GM12878 (cell line): ENCODE measurements around the gene GSTM5. TPM values are rescaled to one million over a fixed set of nuclear protein-coding genes. Genes with fewer than 3 reads are reported as not detected.

Experiments used
- ATAC-seq: fragments of 200-7000 bp; cut with Tn5 transposase; 3 replicates; pipeline ENCODE4 v1.9.1; 2020; ENCODE audit warnings: mild to moderate bottlenecking, moderate library complexity
- BruUV-seq: library from RNA; stranded (reverse); fragments of 400-500 nt; replicated peaks from 2 replicates; lab custom pipeline; 2021; lab: Mats Ljungman, UMichigan
- CTCF ChIA-PET: fragments of 300-600 bp; sonication (Branson Sonifier 250); formaldehyde crosslinking; extraction: SDS; loops from one replicate; lab custom pipeline; 2021; ENCODE audit warnings: inconsistent platforms; lab: Yijun Ruan, JAX
- POLR2A ChIA-PET: fragments of 350-600 bp; formaldehyde crosslinking; extraction: SDS; loops from one replicate; lab custom pipeline; 2021; ENCODE audit warnings: inconsistent platforms; lab: Charles Lee
- RAD21 ChIA-PET: fragments of 300-600 bp; sonication (Branson Sonifier 250); formaldehyde crosslinking; loops from one replicate; lab custom pipeline; 2023; ENCODE audit warnings: antibody characterized with exemption; ENCODE audit not compliant: unreplicated experiment; lab: Charles Lee
- SMC1A ChIA-PET: fragments of 300-600 bp; sonication (Branson Sonifier 250); formaldehyde crosslinking; loops from one replicate; lab custom pipeline; 2023; ENCODE audit not compliant: unreplicated experiment, uncharacterized antibody; lab: Charles Lee
- DNase-seq: peaks from one replicate; pipeline ENCODE4 v3.0.0-alpha.2; 2011; ENCODE audit warnings: low read depth, low spot score
- FAIRE-seq: peaks from 3 replicates; lab custom pipeline; 2011; peaks lifted over from hg19 to GRCh38; lab: Jason Lieb, UNC
- H2AFZ ChIP-seq: 2 replicates; pipeline ENCODE4 v1.6.0; 2011; ENCODE audit warnings: low read depth, low read length, control low read depth; ENCODE audit not compliant: control insufficient read depth
- H3K27ac ChIP-seq: 2 replicates; pipeline ENCODE4 v1.5.1; 2011; ENCODE audit warnings: control low read depth; ENCODE audit not compliant: control insufficient read depth, insufficient read depth
- H3K27me3 ChIP-seq, 2 experiments: replicated peaks in 1 of 2; 2 replicates each; pipeline versions ENCODE4 v1.6.0 to v1.6.1; 2011; ENCODE audit warnings: low read length in 1 of 2; ENCODE audit not compliant: control insufficient read depth in 2 of 2, insufficient read depth in 2 of 2
- H3K36me3 ChIP-seq, 2 experiments: 2 replicates each; pipeline ENCODE4 v1.5.1; 2011; ENCODE audit warnings: low read length in 1 of 2; ENCODE audit not compliant: control insufficient read depth in 2 of 2, insufficient read depth in 2 of 2
- H3K4me1 ChIP-seq: 2 replicates; pipeline ENCODE4 v1.6.1; 2011; ENCODE audit warnings: mild to moderate bottlenecking, low read length, moderate library complexity, mixed read lengths; ENCODE audit not compliant: control insufficient read depth, insufficient read depth
- H3K4me2 ChIP-seq: 2 replicates; pipeline ENCODE4 v1.6.0; 2011; ENCODE audit warnings: control low read depth; ENCODE audit not compliant: control insufficient read depth, insufficient read depth
- H3K4me3 ChIP-seq: fragments of 200-600 bp; sonication (generic); 2 replicates; pipeline ENCODE4 v1.5.1; 2016
- H3K79me2 ChIP-seq: 2 replicates; pipeline ENCODE4 v1.6.0; 2011; ENCODE audit warnings: low read length; ENCODE audit not compliant: control insufficient read depth, insufficient read depth
- H3K9ac ChIP-seq: 2 replicates; pipeline ENCODE4 v1.8.0; 2011; ENCODE audit warnings: low read length, control low read depth, mixed read lengths; ENCODE audit not compliant: control insufficient read depth, insufficient read depth
- H3K9me3 ChIP-seq: replicated peaks from 3 replicates; pipeline ENCODE4 v1.5.1; 2011; ENCODE audit warnings: mild to moderate bottlenecking, low read length; ENCODE audit not compliant: control insufficient read depth, insufficient read depth
- H4K20me1 ChIP-seq: 2 replicates; pipeline ENCODE4 v1.6.0; 2011; ENCODE audit not compliant: control insufficient read depth, insufficient read depth
- BACH1 ChIP-seq: fragments of 450-650 bp; IDR thresholded peaks from 2 replicates; pipeline ENCODE4 v1.6.1; 2017; ENCODE audit warnings: mild to moderate bottlenecking, borderline replicate concordance
- BHLHE40 ChIP-seq, 2 experiments: fragments of 450-650 bp in 1 of 2; IDR thresholded peaks; 2 replicates each; pipeline ENCODE4 v1.6.1; 2011 to 2017; ENCODE audit warnings: low read depth in 2 of 2, borderline replicate concordance in 1 of 2, improper control_type of control experiment in 1 of 2, low read length in 1 of 2, mild to moderate bottlenecking in 1 of 2
- CREB1 ChIP-seq: IDR thresholded peaks from 2 replicates; pipeline ENCODE4 v1.6.1; 2012; ENCODE audit warnings: low read depth, mild to moderate bottlenecking, inconsistent platforms
- EED ChIP-seq: sonication (generic); IDR thresholded peaks from 2 replicates; pipeline ENCODE4 v1.6.1; 2016; ENCODE audit warnings: antibody characterized with exemption, low read depth
- NBN ChIP-seq: fragments of 450-650 bp; IDR thresholded peaks from 2 replicates; pipeline ENCODE4 v1.6.1; 2016
- SREBF1 ChIP-seq: IDR thresholded peaks from 2 replicates; pipeline ENCODE4 v1.6.1; 2012; ENCODE audit warnings: mild to moderate bottlenecking, low read length
- SRF ChIP-seq, 2 experiments: IDR thresholded peaks; 2 replicates each; pipeline ENCODE4 v1.6.1; 2011; ENCODE audit warnings: low read depth in 2 of 2, low read length in 2 of 2, mild to moderate bottlenecking in 1 of 2, moderate library complexity in 1 of 2
- TBL1XR1 ChIP-seq: IDR thresholded peaks from 2 replicates; pipeline ENCODE4 v1.6.1; 2012; ENCODE audit warnings: low read depth, low read length, improper control_type of control experiment
- TCF12 ChIP-seq: IDR thresholded peaks from 2 replicates; pipeline ENCODE4 v1.6.1; 2011; ENCODE audit warnings: low read depth, mild to moderate bottlenecking, low read length
- ZNF622 ChIP-seq: fragments of 450-650 bp; IDR thresholded peaks from 2 replicates; pipeline ENCODE4 v1.6.1; 2017; ENCODE audit warnings: mild to moderate bottlenecking, inconsistent platforms
- WGBS: methylation state at CpG from one replicate; pipeline ENCODE4 v1.1.6; 2016; ENCODE audit warnings: low lambda C conversion rate; ENCODE audit not compliant: insufficient replicate concordance, insufficient coverage; ENCODE audit errors: missing lambda C conversion rate; 5-methylcytosine and 5-hydroxymethylcytosine counted together
- in situ Hi-C: fragments of 300-500 bp; cut with MboI; formaldehyde crosslinking; loops from 9 replicates; pipeline ENCODE4 v1.14.3; 2018; ENCODE audit warnings: mixed read lengths
- intact Hi-C: fragments of 100-400 bp; cut with micrococcal nuclease; formaldehyde crosslinking; loops from one replicate; pipeline ENCODE4 v1.14.2; 2022; ENCODE audit not compliant: unreplicated experiment
- polyA plus RNA-seq, 11 experiments: library from polyadenylated mRNA; depleted of rRNA in 4 of 11; unstranded in 6 of 11; stranded (reverse) in 5 of 11; fragments of >200 nt; fragmentation: Nextera tagmentation in 4 of 11; fragmentation: Illumina TruSeq in 1 of 11; extraction: Ambion mirVana in 4 of 11; extraction: Trizol in 1 of 11; gene quantifications; 1 replicate in 1 of 11; 2 replicates in 10 of 11; pipeline versions ENCODE4 v1.2.1 to v1.2.3, GENCODE V29; 2011 to 2016; ENCODE audit warnings: inconsistent platforms in 2 of 11, missing spikeins in 2 of 11, low read depth in 1 of 11
- total RNA-seq, 4 experiments: library from RNA; depleted of rRNA in 3 of 4; stranded (reverse); fragments of >200 nt in 3 of 4; fragmentation: Illumina TruSeq in 1 of 4; extraction: Trizol in 1 of 4; gene quantifications; 2 replicates each; pipeline versions ENCODE4 v1.2.1 to v1.2.3, GENCODE V29; 2013 to 2021
- TF ChIP-seq, protein P1 (sequence below): IDR thresholded peaks from 2 replicates; pipeline ENCODE4 v1.6.1; 2012; ENCODE audit warnings: low read length, inconsistent platforms
- TF ChIP-seq, protein P2 (sequence below): fragments of 450-650 bp; conservative IDR thresholded peaks from 2 replicates; pipeline ENCODE4 v1.6.1; 2017; ENCODE audit warnings: mild to moderate bottlenecking, moderate library complexity

Gene GSTM5
- total and polyA plus RNA-seq, 10 of the 15 experiments (the other 5 are each of a cell fraction or from before 2014, with no cell fraction given) = 0.10 to 0.37 (median 0.26) TPM; not detected in 1

DNA sequence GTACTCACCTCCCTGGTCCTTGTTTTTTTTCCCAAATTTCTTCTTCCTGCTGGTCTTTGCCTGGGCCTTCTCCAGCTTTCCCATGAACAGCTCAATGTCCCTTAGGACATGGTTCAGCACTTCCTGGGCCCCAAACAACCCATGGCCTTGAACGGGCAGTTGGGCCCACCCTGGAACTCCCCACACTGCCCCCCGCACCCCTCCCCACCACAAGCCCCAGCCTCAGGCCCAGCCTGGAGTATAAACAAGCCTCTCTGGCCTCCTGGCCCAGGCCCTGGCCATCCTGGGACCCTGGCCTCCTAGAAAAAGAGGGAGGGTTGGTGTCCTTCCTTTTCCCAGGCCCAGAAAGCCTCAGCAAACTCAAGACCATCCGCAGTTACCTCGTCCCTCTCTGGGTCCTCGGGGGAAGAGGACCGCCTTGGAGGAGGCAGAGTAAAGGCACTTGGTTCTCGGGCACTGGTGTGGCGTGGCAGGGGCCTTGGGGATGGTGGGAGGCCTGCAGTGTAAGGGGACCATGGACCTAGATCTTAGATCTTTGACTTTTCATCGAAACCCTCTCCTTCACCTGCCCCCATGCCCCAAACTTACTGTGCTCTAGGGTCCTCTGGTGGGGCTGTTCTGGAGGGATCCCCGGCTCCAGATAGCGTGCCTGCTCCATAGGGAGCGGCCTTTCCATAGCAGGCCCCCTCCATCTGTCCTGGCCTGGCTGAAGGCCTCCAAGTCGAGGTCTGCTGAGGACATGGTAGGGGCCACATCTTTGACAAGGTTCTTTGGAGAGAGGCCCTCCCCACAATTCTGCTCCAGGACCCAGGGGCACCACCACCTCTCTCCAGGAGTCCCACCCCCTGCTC is 46.1 kb downstream of the GSTM5 start:
- Histone ChIP-seq H3K9me3 (no peaks in the 10 kb centered on the region), H3K4me1 (no peaks in the 10 kb centered on the region), H3K4me2 (no peak overlapping the region), H3K36me3 (no peaks in the 10 kb centered on the region), H3K4me3 (no peak overlapping the region), H3K9ac (no peak overlapping the region), H3K27me3 (no peaks in the 10 kb centered on the region), H2AFZ (no peak overlapping the region), H4K20me1 (no peaks in the 10 kb centered on the region), H3K27ac (no peak overlapping the region), H3K79me2 (no peaks in the 10 kb centered on the region)
- TF ChIP-seq ZNF622 (no peak), NBN (no peak), TBL1XR1 (no peak), SRF (IDR thresholded peaks at IDR 0.05; ENCODE audit: low read depth in 2 of 2, low read length in 2 of 2) (no peak), BHLHE40 (IDR thresholded peaks at IDR 0.05; ENCODE audit: borderline replicate concordance in 1 of 2, low read depth in 2 of 2, low read length in 1 of 2) (no peak), SREBF1 (no peak), TCF12 (no peak), EED (no peak), CREB1 (no peak), BACH1 (no peak)
- TF ChIP-seq, protein P1, sequence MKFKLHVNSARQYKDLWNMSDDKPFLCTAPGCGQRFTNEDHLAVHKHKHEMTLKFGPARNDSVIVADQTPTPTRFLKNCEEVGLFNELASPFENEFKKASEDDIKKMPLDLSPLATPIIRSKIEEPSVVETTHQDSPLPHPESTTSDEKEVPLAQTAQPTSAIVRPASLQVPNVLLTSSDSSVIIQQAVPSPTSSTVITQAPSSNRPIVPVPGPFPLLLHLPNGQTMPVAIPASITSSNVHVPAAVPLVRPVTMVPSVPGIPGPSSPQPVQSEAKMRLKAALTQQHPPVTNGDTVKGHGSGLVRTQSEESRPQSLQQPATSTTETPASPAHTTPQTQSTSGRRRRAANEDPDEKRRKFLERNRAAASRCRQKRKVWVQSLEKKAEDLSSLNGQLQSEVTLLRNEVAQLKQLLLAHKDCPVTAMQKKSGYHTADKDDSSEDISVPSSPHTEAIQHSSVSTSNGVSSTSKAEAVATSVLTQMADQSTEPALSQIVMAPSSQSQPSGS = no peak
- TF ChIP-seq, protein P2, sequence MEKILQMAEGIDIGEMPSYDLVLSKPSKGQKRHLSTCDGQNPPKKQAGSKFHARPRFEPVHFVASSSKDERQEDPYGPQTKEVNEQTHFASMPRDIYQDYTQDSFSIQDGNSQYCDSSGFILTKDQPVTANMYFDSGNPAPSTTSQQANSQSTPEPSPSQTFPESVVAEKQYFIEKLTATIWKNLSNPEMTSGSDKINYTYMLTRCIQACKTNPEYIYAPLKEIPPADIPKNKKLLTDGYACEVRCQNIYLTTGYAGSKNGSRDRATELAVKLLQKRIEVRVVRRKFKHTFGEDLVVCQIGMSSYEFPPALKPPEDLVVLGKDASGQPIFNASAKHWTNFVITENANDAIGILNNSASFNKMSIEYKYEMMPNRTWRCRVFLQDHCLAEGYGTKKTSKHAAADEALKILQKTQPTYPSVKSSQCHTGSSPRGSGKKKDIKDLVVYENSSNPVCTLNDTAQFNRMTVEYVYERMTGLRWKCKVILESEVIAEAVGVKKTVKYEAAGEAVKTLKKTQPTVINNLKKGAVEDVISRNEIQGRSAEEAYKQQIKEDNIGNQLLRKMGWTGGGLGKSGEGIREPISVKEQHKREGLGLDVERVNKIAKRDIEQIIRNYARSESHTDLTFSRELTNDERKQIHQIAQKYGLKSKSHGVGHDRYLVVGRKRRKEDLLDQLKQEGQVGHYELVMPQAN = no peak
- DNase-seq (no peak), ATAC-seq (no peak), FAIRE-seq (no peak)
- ChIA-PET SMC1A (no interaction called here), POLR2A (no interaction called here), RAD21 (interaction anchor here (1.3 kb wide), 1 partner anchor 118 kb away, joined by 3 read pairs; no protein-coding TSS in a partner anchor), CTCF (no interaction called here)
- BruUV-seq = no TSS peak
- intact Hi-C loops (no loop called here), in situ Hi-C loops (no loop called here)
- 57% methylated on average over 12 of the region's 13 CpGs for WGBS
